Neutrophil (primary cell): ENCODE data around the gene INAVA.

ENCODE experiments used
- H3K27ac ChIP-seq: fragments of 200-600 bp; sonication (generic); 2 replicates; pipeline ENCODE4 v1.5.1; 2016; ENCODE audit warnings: mild to moderate bottlenecking, moderate library complexity
- H3K27me3 ChIP-seq: fragments of 200-600 bp; sonication (generic); 2 replicates; pipeline ENCODE4 v1.6.0; 2016; ENCODE audit warnings: mild to moderate bottlenecking
- H3K36me3 ChIP-seq: fragments of 200-600 bp; sonication (generic); 2 replicates; pipeline ENCODE4 v1.5.1; 2017
- H3K4me1 ChIP-seq, 2 experiments: fragments of 200-600 bp in 1 of 2; sonication (generic) in 1 of 2; 1 replicate in 1 of 2; 2 replicates in 1 of 2; pipeline versions ENCODE4 v1.5.1 to v1.6.1; 2013 to 2016; ENCODE audit warnings: low read depth in 1 of 2, low read length in 1 of 2, mild to moderate bottlenecking in 1 of 2, moderate library complexity in 1 of 2; ENCODE audit not compliant: control insufficient read depth in 1 of 2, insufficient read depth in 1 of 2
- H3K4me3 ChIP-seq, 2 experiments: fragments of 200-600 bp in 1 of 2; sonication (generic) in 1 of 2; 1 replicate in 1 of 2; 2 replicates in 1 of 2; pipeline ENCODE4 v1.5.1; 2013 to 2016; ENCODE audit warnings: low read depth in 1 of 2, low read length in 1 of 2, mild to moderate bottlenecking in 1 of 2, moderate library complexity in 1 of 2
- H3K9me3 ChIP-seq: fragments of 200-600 bp; sonication (generic); 2 replicates; pipeline ENCODE4 v1.5.1; 2016
- CTCF ChIP-seq: fragments of 200-600 bp; sonication (generic); IDR thresholded peaks from 2 replicates; pipeline ENCODE4 v1.5.1; 2016; ENCODE audit warnings: antibody characterized with exemption

INAVA gene

GRCh38 chr1:200866521-200866920 is 28.2 kb upstream of the INAVA start:
- H3K9me3 ChIP-seq: no peaks in the 10 kb centered on the region
- H3K27me3 ChIP-seq: no peaks in the 10 kb centered on the region
- no peak for TF ChIP-seq CTCF
- H3K4me1 ChIP-seq: peaks cover 12 to 20% of the 10 kb centered on the region in 2 experiments
- no peaks in the 10 kb centered on the region for H3K36me3 ChIP-seq
- no peak overlapping the region for H3K4me3 ChIP-seq
- H3K27ac ChIP-seq: no peak overlapping the region

- no peak overlapping the region for H3K27ac ChIP-seq
- peaks cover 12 to 22% of the 10 kb centered on the region in 2 experiments for H3K4me1 ChIP-seq
- no peak for TF ChIP-seq CTCF
- no peaks in the 10 kb centered on the region for H3K36me3 ChIP-seq
- H3K9me3 ChIP-seq: no peaks in the 10 kb centered on the region
- no peak overlapping the region for H3K4me3 ChIP-seq
- no peaks in the 10 kb centered on the region for H3K27me3 ChIP-seq
These were observed 27.5 kb upstream of the INAVA start for GRCh38 chr1:200867018-200867811.

DNA sequence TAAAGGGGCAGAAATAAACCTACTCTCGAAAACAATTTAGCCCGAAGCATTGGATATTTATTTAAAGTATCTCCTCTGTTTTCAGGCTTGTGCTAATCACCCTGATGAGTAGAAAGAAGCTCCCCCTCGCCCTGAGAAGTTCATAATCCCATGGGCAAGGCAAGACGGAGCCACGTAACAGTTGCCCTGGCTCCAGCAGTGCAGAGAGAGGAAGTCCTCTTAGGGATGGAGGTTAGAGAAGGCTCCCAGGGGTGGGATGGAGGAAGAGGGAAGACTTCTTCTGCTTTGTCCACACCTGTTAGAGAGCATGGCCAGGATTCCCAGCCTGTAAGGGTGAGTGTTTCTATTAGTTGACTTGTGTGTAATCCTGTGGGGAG is 25.3 kb upstream of the INAVA start:
- H3K4me1 ChIP-seq: peaks cover 25 to 37% of the 10 kb centered on the region in 2 experiments
- no peak for TF ChIP-seq CTCF
- no peak overlapping the region for H3K27ac ChIP-seq
- H3K27me3 ChIP-seq: peaks cover 20% of the 10 kb centered on the region
- no peaks in the 10 kb centered on the region for H3K36me3 ChIP-seq
- H3K4me3 ChIP-seq: no peak overlapping the region
- no peaks in the 10 kb centered on the region for H3K9me3 ChIP-seq

- no peak for TF ChIP-seq CTCF
- peaks cover 25 to 34% of the 10 kb centered on the region in 2 experiments for H3K4me1 ChIP-seq
- no peak overlapping the region for H3K4me3 ChIP-seq
- H3K27ac ChIP-seq: no peak overlapping the region
- no peaks in the 10 kb centered on the region for H3K9me3 ChIP-seq
- no peaks in the 10 kb centered on the region for H3K36me3 ChIP-seq
- H3K27me3 ChIP-seq: peaks cover 25% of the 10 kb centered on the region
These were observed 24.8 kb upstream of the INAVA start for GRCh38 chr1:200869753-200870391.

- no peak within 1 kb of the TSS for H3K27ac ChIP-seq
- H3K36me3 ChIP-seq: no peaks in the 10 kb centered on the region
- H3K27me3 ChIP-seq: peaks cover 33% of the 10 kb centered on the region
- no peaks in the 10 kb centered on the region for H3K9me3 ChIP-seq
- H3K4me1 ChIP-seq: peaks cover 16 to 22% of the 10 kb centered on the region in 2 experiments
- TF ChIP-seq CTCF: no peak
- peak within 1 kb of the TSS; percentile 36 to 53 for H3K4me3 ChIP-seq
These were observed 22.1 kb upstream of the INAVA start, which contains the start of gene GPR25 for GRCh38 chr1:200872446-200873115. Gene GPR25 (plus strand): TSS chr1:200872981. CDS start chr1:200873038, 57 bp downstream.
